Spinal cord (tissue), 10 donors: ENCODE measurements around the gene BMP7. TPM values are rescaled to one million over a fixed set of nuclear protein-coding genes. Genes with fewer than 3 reads are reported as not detected.

Source experiments
- DNase-seq, 6 donors: peaks; one replicate each; pipeline versions ENCODE4 v3.0.0 to v3.0.0-alpha.2; 2013 to 2015; ENCODE audit warnings: low spot score in 6 of 6, low read depth in 4 of 6
- H3K27ac ChIP-seq: one replicate; pipeline ENCODE4 v1.5.1; 2013; ENCODE audit warnings: low read depth, low read length, control low read depth
- H3K27me3 ChIP-seq: one replicate; pipeline ENCODE4 v1.6.1; 2013; ENCODE audit warnings: low read length; ENCODE audit not compliant: control insufficient read depth, insufficient read depth
- H3K36me3 ChIP-seq: one replicate; pipeline ENCODE4 v1.6.1; 2013; ENCODE audit warnings: low read length; ENCODE audit not compliant: control insufficient read depth, insufficient read depth
- H3K4me1 ChIP-seq: one replicate; pipeline ENCODE4 v1.6.1; 2013; ENCODE audit warnings: low read length; ENCODE audit not compliant: control insufficient read depth, insufficient read depth
- H3K4me3 ChIP-seq: one replicate; pipeline ENCODE4 v1.5.1; 2013; ENCODE audit warnings: low read depth, low read length, control low read depth
- H3K9me3 ChIP-seq: one replicate; pipeline ENCODE4 v1.6.1; 2013; ENCODE audit warnings: low read length; ENCODE audit not compliant: control insufficient read depth, insufficient read depth
- WGBS: methylation state at CpG from one replicate; pipeline ENCODE4 v1.1.5; 2013; ENCODE audit warnings: missing lambda C conversion rate; ENCODE audit not compliant: insufficient coverage; 5-methylcytosine and 5-hydroxymethylcytosine counted together
- polyA plus RNA-seq, 2 donors: library from polyadenylated mRNA; unstranded; fragments of 120-200 nt; gene quantifications; one replicate each; pipeline ENCODE4 v1.2.1, GENCODE V29; 2013; ENCODE audit not compliant: insufficient read length in 2 of 2
- total RNA-seq, 2 donors: library from RNA; depleted of rRNA in 1 of 2; stranded (reverse); fragments of 120-200 nt in 1 of 2; fragments of >200 nt in 1 of 2; gene quantifications; one replicate each; pipeline versions ENCODE4 v1.2.3 to v1.2.4, GENCODE V29; 2013 to 2014
- donor health status: healthy.

BMP7 gene
- total and polyA plus RNA-seq, 4 donors = 25.4 to 67.9 (median 54.7) TPM

- peaks cover 17% of the 10 kb centered on the region for H3K4me1 ChIP-seq
- H3K27me3 ChIP-seq = no peaks in the 10 kb centered on the region
- H3K4me3 ChIP-seq = no peak overlapping the region
- no peak for DNase-seq
- WGBS = 93% methylated on average over 3 of the region's 9 CpGs
- no peaks in the 10 kb centered on the region for H3K9me3 ChIP-seq
- no peak overlapping the region for H3K27ac ChIP-seq
- peaks cover 72% of the 10 kb centered on the region for H3K36me3 ChIP-seq
Observed at GRCh38 chr20:57174737-57175136, 91.7 kb downstream of the BMP7 start.

DNA sequence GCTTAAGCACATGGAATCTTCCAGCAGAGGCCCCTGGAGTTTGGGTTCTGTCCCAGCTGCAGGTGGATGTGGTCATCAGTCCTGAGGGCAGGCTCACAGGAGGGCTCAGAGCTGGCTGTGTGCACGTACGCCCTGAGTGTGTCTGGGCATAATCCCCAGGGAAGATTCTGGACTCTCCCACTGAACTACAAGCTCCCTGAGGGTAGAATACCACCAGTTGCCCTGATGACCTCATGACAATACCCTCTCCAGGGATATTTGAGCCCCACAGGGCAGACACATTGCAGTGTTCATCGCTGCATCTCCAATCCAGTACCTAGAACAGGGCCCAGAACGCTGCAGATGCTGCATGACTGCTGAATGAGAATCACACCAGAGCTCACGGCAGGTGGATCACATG lies 92.5 kb downstream of the BMP7 start:
- DNase-seq = no peak
- 100% methylated on average over 3 of the region's 5 CpGs for WGBS
- peaks cover 10% of the 10 kb centered on the region for H3K4me1 ChIP-seq
- H3K36me3 ChIP-seq = peaks cover 72% of the 10 kb centered on the region
- no peaks in the 10 kb centered on the region for H3K9me3 ChIP-seq
- no peaks in the 10 kb centered on the region for H3K27me3 ChIP-seq
- no peak overlapping the region for H3K27ac ChIP-seq
- no peak overlapping the region for H3K4me3 ChIP-seq

GRCh38 chr20:57173041-57173440 lies 93.4 kb downstream of the BMP7 start:
- Histone ChIP-seq H3K27me3 (no peaks in the 10 kb centered on the region), H3K36me3 (peaks cover 66% of the 10 kb centered on the region), H3K9me3 (no peaks in the 10 kb centered on the region), H3K4me3 (no peak overlapping the region), H3K27ac (no peak overlapping the region), H3K4me1 (peaks cover 8% of the 10 kb centered on the region)
- no peak for DNase-seq
- WGBS = 92% methylated on average over 12 of the region's 15 CpGs

DNA sequence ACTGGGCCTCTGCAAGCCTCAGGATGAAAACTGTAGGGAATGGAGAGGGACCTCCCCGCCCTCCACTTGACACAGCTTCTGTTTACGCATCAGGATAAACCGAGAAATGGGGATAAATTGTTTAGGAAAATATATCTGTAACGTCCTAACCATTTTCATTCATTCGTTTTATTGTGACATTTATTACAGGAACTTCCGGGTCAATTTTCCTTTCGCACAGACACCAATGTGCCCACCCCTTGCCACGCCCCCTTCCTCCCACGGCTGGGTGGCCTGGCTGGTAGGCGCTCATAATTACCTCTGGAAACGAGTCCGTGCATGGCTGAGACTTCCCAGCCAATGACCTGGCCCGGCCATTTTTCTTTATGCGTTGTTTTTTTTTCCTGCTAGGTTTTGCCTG lies 96.1 kb downstream of the BMP7 start:
- no peaks in the 10 kb centered on the region for H3K9me3 ChIP-seq
- H3K4me1 ChIP-seq = peaks cover 20% of the 10 kb centered on the region
- no peak overlapping the region for H3K4me3 ChIP-seq
- peaks cover 74% of the 10 kb centered on the region for H3K36me3 ChIP-seq
- no peak overlapping the region for H3K27ac ChIP-seq
- no peaks in the 10 kb centered on the region for H3K27me3 ChIP-seq
- 75% methylated on average over 10 of the region's 14 CpGs for WGBS
- DNase-seq = no peak

DNA sequence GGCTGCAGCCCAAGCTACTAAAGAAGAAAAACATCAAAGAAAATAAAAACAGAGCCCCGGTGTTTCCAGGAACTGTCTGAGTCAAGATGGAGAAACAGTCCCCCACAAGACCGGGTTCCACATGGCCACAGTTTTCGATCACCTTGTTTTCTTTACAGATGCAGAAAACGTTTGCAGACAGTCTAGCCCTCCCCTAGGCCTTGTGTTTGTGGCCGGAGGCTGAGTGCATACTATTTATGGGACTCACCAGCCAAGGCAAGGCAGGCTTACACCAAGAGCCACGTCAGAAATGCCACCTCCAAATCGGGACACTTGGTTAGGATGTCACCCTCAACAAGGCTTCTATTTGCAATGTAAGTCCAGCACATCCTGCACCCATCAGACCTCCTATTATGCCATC lies 97.3 kb downstream of the BMP7 start:
- WGBS = 73% methylated on average over 7 of the region's 7 CpGs
- Histone ChIP-seq H3K4me3 (no peak overlapping the region), H3K27ac (no peak overlapping the region), H3K27me3 (no peaks in the 10 kb centered on the region), H3K9me3 (no peaks in the 10 kb centered on the region), H3K36me3 (peaks cover 70% of the 10 kb centered on the region), H3K4me1 (peaks cover 20% of the 10 kb centered on the region)
- no peak for DNase-seq

DNA sequence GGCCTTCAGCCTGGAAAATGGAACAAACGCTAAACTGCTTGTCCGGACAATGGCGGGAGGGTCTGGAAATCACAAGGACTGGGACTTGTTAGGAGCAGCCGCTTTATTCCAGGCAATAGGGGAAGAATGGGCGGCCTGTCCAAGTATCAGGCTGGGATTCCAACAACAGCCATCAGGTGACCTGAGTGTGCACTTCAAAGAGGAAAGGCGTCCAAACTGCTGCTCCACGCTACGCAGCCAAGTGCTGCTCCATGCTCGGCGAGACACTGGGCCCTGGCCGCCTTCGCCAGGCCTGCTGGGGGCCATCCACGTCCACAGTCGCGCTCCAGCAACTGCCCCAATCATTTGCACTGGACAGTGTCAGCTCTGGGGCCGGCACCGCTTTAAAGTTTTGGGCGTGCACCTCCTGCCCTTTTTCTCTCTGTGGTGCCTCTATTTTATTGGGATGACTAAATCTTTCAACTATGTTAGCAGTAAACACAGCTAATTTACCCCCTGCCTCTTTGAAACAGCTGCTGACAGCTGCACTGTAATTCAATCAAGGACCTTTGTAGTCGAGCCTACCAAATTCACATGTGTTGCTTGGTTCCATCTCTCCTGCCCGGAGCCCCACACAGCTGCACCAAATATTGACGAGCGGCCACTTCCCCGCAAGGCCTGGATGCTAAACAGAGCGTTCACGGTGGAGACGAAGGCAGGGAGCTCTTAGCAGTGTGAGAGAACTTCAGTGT lies 98.3 kb downstream of the BMP7 start:
- Histone ChIP-seq H3K27ac (peak overlapping the region; percentile 81), H3K4me1 (peaks cover 20% of the 10 kb centered on the region), H3K4me3 (no peak overlapping the region), H3K9me3 (no peaks in the 10 kb centered on the region), H3K36me3 (peaks cover 62% of the 10 kb centered on the region), H3K27me3 (no peaks in the 10 kb centered on the region)
- peak in 5 of 6 donors; percentile 12 to 77 (median 42) for DNase-seq
- 41% methylated on average over 23 of the region's 26 CpGs for WGBS

GRCh38 chr20:57167292-57167655 lies 99.2 kb downstream of the BMP7 start:
- WGBS = 93% methylated on average over 6 of the region's 8 CpGs
- Histone ChIP-seq H3K4me3 (no peak overlapping the region), H3K4me1 (peaks cover 20% of the 10 kb centered on the region), H3K9me3 (no peaks in the 10 kb centered on the region), H3K27me3 (no peaks in the 10 kb centered on the region), H3K27ac (peak overlapping the region; percentile 81), H3K36me3 (peaks cover 54% of the 10 kb centered on the region)
- no peak for DNase-seq

GRCh38 chr20:57166568-57167291 lies 99.7 kb downstream of the BMP7 start:
- Histone ChIP-seq H3K4me1 (peaks cover 23% of the 10 kb centered on the region), H3K36me3 (peaks cover 49% of the 10 kb centered on the region), H3K9me3 (no peaks in the 10 kb centered on the region), H3K27me3 (no peaks in the 10 kb centered on the region), H3K27ac (peak overlapping the region; percentile 48), H3K4me3 (no peak overlapping the region)
- DNase-seq = no peak
- 87% methylated on average over 17 of the region's 18 CpGs for WGBS

GRCh38 chr20:57165427-57166004 lies 100.9 kb downstream of the BMP7 start:
- no peaks in the 10 kb centered on the region for H3K27me3 ChIP-seq
- no peak overlapping the region for H3K27ac ChIP-seq
- no peak overlapping the region for H3K4me3 ChIP-seq
- peaks cover 26% of the 10 kb centered on the region for H3K4me1 ChIP-seq
- WGBS = 92% methylated on average over 13 of the region's 13 CpGs
- H3K36me3 ChIP-seq = peaks cover 38% of the 10 kb centered on the region
- H3K9me3 ChIP-seq = no peaks in the 10 kb centered on the region
- no peak for DNase-seq
